Effector memory CD8-positive, alpha-beta T cell (primary cell): ENCODE results near the gene BACE2.

ENCODE experiments used
- ATAC-seq: fragments of 150-1000 bp; cut with Tn5 transposase; replicated peaks from 2 replicates; pipeline ENCODE4 v1.10.0; 2021; ENCODE audit warnings: mild to moderate bottlenecking, moderate library complexity
- DNase-seq, 3 experiments: peaks; one replicate each; pipeline ENCODE4 v3.0.0; 2021
- H3K27ac Mint-ChIP-seq, 2 donors: one replicate each; pipeline ENCODE4 v1.8.0; 2022; ENCODE audit warnings: mild to moderate bottlenecking in 2 of 2, mixed read lengths in 2 of 2, moderate library complexity in 2 of 2
- H3K27me3 Mint-ChIP-seq, 2 donors: one replicate each; pipeline ENCODE4 v1.8.0; 2022; ENCODE audit warnings: mixed read lengths in 2 of 2
- H3K36me3 Mint-ChIP-seq: one replicate; pipeline ENCODE4 v1.8.0; 2022; ENCODE audit warnings: mild to moderate bottlenecking, moderate library complexity, mixed read lengths; ENCODE audit not compliant: insufficient read depth
- H3K4me1 Mint-ChIP-seq, 2 donors: one replicate each; pipeline ENCODE4 v1.8.0; 2022; ENCODE audit warnings: low read depth in 2 of 2, mixed read lengths in 2 of 2
- H3K4me3 Mint-ChIP-seq, 2 donors: one replicate each; pipeline ENCODE4 v1.8.0; 2022; ENCODE audit warnings: mild to moderate bottlenecking in 2 of 2, mixed read lengths in 2 of 2, moderate library complexity in 2 of 2
- H3K9me3 Mint-ChIP-seq, 2 donors: one replicate each; pipeline ENCODE4 v1.8.0; 2022; ENCODE audit warnings: mixed read lengths in 2 of 2
- total RNA-seq, 9 experiments: gene quantifications; one replicate each; lab custom pipeline; 2026; lab: John Stamatoyannopoulos, UW

BACE2 gene
- 0 to 2.9 (median 0.30) reads per million in 9 experiments for total RNA-seq

DNA sequence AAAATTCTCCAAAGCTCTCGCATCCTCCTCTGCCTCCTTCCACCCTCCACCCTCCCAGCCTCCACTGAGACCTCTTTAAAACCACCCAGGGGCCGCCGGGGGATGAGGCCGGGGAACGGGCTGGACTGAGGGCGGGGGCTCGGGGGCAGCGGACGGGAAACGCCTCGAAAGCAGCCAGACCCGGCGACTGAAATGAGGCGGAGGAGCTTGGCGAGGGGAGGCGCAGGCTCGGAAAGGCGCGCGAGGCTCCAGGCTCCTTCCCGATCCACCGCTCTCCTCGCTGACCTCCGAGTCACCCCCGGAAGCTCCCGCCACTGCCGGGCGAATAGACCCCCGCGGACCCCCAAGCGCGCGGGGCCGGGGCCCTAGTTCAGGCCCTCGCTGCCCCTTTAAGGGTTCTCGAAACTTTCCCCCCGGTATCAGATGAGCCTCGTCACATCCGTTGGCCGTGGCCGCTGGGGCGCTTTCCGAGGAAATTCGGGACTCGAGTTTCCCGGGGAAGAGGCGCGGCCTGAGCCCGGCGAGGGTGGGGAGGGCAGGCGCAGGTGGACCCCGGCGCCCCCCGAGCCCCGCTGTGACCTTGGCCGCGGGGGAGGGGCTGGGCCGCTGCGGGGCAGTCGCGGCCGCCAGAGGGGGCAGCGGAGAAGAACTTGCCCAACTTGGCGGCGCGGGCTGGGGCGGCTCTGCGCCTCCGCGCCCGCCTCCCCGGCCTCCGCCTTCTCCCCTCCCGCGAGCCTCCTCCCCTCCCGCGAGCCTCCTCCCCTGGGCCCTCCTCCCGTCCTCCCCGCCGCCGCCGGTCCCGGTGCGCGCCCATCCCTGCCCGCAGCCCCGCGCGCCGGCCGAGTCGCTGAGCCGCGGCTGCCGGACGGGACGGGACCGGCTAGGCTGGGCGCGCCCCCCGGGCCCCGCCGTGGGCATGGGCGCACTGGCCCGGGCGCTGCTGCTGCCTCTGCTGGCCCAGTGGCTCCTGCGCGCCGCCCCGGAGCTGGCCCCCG is at the start of gene BACE2:
BACE2 (plus strand) TSS at position 813 of the 995 bp plus-strand sequence; CDS start at position 917, 104 bp downstream.
- Mint-ChIP-seq H3K36me3 (no peaks in the 10 kb centered on the region), H3K4me3 (peak within 1 kb of the TSS; percentile 66 to 75), H3K27me3 (peaks cover 48 to 76% of the 10 kb centered on the region in 2 donors), H3K9me3 (no peaks in the 10 kb centered on the region), H3K27ac (peak within 1 kb of the TSS in 1 of 2 donors; percentile 19), H3K4me1 (peaks cover 5% of the 10 kb centered on the region in 2 donors)
- ATAC-seq (peak; percentile 26), DNase-seq (no peak)

DNA sequence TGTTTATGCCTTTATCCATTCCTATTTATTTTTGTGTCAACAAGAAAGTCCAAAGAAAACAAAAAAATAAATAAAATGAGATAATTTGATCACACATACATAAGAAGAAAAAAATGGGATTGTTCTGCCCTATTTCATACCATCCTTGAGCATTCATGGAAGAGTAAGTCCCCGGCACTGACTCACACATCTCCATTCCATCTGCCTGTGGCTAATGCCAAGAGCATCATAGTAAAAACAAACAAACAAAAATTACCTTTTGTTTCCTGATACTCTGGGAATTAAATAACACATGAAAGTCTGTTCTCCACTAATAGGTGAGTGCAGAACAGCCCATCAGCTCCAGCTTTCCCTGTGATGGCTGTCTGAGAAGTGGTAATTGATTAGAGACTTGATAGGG is 48.1 kb upstream of the BACE2 start:
- ATAC-seq, result no peak
- no peaks in the 10 kb centered on the region for H3K4me1 Mint-ChIP-seq
- H3K9me3 Mint-ChIP-seq, result no peaks in the 10 kb centered on the region
- H3K27me3 Mint-ChIP-seq, result peaks cover 5 to 27% of the 10 kb centered on the region in 2 donors
- no peak overlapping the region for H3K27ac Mint-ChIP-seq
- no peak overlapping the region for H3K4me3 Mint-ChIP-seq
- H3K36me3 Mint-ChIP-seq, result no peaks in the 10 kb centered on the region
- DNase-seq, result no peak

DNA sequence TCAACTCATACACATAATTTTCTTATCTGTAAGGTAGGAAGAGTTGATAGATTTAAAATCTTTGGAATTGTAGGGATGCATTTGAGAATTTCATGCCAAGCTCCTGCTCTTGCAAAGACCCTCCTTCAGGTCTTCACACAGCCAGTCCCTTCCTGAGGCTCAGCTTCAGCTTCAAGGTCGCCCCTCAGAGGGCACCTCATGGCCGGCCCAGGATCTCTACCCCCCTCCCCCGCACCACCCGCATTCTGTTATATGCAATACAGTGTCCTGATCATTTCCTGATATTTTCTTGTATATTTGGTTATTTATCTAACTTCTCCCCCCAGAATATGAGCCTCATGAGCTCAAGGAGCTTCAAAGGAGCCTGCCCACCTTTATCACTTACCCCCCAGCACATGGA is 47.0 kb upstream of the BACE2 start:
- H3K9me3 Mint-ChIP-seq, result no peaks in the 10 kb centered on the region
- H3K27me3 Mint-ChIP-seq, result peaks cover 5 to 28% of the 10 kb centered on the region in 2 donors
- H3K36me3 Mint-ChIP-seq, result no peaks in the 10 kb centered on the region
- no peak for ATAC-seq
- no peaks in the 10 kb centered on the region for H3K4me1 Mint-ChIP-seq
- H3K27ac Mint-ChIP-seq, result no peak overlapping the region
- DNase-seq, result no peak
- H3K4me3 Mint-ChIP-seq, result no peak overlapping the region

DNA sequence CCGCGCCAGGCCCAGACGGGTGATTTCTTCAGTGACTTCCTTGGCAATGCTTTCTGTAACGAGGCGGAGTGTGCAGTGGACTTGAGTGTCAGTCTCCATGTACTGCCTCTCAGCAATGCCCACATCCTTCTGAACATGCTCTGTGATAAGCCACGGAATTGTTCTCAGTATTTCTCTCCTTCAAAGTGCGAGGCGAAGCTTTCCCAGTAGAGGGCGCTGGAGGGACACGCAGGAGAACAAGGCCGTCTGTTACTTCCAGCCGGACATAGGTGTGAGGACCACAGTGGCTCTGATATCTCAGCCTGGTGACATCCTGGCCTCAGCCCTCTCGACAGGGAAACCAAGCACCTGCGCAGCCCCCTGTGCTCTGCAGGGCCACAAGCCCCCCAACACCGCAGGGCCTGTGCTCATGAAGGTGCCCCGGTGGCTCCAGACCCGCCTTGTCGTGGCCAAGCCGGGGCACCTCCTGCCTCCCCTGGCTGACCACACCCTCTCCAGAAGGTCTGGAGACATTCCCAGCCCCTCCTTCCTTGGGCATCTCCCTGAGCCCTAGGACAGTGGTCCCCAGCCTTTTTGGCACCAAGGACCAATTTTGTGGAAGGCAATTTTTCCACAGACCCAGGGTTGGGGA is 46.1 kb upstream of the BACE2 start:
- no peak for ATAC-seq
- H3K9me3 Mint-ChIP-seq, result no peaks in the 10 kb centered on the region
- peak in 2 of 3 experiments; percentile 3 to 6 for DNase-seq
- H3K36me3 Mint-ChIP-seq, result no peaks in the 10 kb centered on the region
- no peaks in the 10 kb centered on the region for H3K4me1 Mint-ChIP-seq
- H3K27ac Mint-ChIP-seq, result no peak overlapping the region
- H3K4me3 Mint-ChIP-seq, result no peak overlapping the region
- peaks cover 10 to 30% of the 10 kb centered on the region in 2 donors for H3K27me3 Mint-ChIP-seq

DNA sequence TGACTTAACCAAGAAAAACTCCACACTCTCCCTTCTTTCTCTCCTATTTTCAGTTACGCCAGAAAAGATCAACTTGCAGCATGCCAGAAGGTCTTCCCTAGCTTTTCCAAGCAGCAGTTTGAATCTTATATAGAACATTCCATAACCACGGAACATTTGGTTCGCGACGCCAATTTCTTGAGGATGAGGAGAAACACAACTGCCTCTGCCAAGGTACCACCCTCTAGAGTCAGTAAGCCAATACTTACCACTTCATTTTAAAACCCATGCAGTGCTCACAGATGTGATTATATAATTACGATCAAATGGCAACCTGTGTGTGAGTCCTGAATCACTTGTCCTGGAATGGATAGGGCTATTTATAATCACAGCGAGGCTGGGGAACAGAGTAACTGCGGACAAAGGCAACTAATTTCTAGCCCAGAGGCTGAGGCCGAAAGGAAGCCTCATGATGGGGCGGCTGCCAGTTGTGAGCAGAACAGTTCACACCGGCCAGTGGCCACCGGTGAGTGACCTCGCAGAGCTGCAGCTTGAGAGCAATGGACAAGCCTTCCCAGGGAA is 43.2 kb upstream of the BACE2 start:
- ATAC-seq (no peak), DNase-seq (no peak)
- Mint-ChIP-seq H3K4me1 (no peaks in the 10 kb centered on the region), H3K36me3 (no peaks in the 10 kb centered on the region), H3K27ac (no peak overlapping the region), H3K27me3 (peaks cover 21 to 47% of the 10 kb centered on the region in 2 donors), H3K4me3 (no peak overlapping the region), H3K9me3 (peaks cover 2 to 9% of the 10 kb centered on the region in 2 donors)

DNA sequence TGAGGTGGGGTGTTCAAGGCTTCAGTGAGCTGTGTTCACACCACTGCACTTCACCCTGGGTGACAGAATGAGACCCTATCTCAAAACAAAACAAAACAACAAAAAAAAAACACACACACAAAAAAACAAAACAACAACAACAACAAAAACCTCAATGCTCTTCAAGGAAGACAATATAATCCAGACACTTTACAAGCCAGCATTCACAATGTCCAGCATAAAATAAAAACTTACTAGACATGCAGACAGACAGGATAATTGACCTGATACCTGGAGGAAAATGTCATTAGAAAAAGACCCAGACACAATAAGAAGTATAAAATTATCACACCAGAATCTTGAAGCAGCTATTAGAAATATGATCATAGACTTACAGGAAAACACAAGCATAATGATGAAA is 39.0 kb upstream of the BACE2 start:
- Mint-ChIP-seq H3K4me3 (no peak overlapping the region), H3K27me3 (peaks cover 20 to 41% of the 10 kb centered on the region in 2 donors), H3K36me3 (peaks cover 2% of the 10 kb centered on the region), H3K4me1 (no peaks in the 10 kb centered on the region), H3K9me3 (peaks cover 2 to 9% of the 10 kb centered on the region in 2 donors), H3K27ac (no peak overlapping the region)
- ATAC-seq, result no peak
- no peak for DNase-seq

DNA sequence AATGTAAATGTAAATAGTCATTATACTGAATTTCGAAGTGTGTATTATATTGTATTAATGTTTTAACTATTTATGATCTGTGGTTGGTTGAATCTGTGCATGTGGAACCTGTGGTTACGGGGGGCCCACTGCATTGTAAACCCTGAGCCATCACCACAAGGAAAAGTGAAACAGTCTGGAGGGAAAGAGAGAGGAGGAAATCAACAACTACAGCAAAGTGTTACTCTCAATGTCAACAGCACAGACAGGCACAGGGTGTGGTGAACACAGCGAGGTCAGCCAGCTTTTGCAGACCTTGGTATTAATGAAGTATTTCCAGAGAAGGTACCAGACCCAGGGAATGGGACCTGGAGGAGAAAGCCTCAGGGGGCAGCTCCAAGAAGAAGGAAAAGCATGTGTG is 37.1 kb upstream of the BACE2 start:
- ATAC-seq (no peak), DNase-seq (no peak)
- H3K27ac Mint-ChIP-seq, result no peak overlapping the region
- H3K4me1 Mint-ChIP-seq, result no peaks in the 10 kb centered on the region
- H3K9me3 Mint-ChIP-seq, result peaks cover 2 to 9% of the 10 kb centered on the region in 2 donors
- H3K36me3 Mint-ChIP-seq, result peaks cover 2% of the 10 kb centered on the region
- no peak overlapping the region for H3K4me3 Mint-ChIP-seq
- H3K27me3 Mint-ChIP-seq, result peaks cover 27 to 43% of the 10 kb centered on the region in 2 donors

DNA sequence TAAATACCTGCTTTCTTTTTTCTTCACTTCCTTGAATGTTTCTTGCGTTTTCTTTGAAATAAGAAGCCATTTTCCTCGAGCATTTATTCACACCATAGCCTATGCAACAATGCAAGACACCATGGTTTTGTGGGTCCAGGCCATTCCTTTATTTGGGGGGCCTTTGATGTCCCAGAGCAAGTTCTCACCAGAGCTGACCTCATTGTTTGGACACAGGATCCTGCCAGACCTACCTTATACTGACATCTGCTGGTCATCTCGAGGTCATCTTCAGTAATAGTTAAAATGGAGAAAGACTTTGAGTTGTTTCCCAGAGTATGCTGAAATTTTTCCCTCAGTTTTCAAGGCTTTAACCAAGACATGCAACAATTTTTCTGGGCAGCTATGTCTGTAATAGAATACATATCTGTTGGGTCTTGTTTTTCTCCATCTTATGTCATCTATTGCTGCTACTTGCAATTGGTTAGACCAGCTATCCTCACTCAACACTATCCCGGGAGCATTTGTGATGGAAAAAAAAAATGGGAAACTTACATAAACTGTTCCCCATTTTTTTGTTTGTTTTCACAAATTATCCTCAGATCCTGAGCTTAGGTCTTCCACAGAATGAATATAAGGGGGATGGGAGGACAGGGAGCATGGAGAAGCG is 34.0 kb upstream of the BACE2 start:
- H3K27ac Mint-ChIP-seq, result no peak overlapping the region
- no peaks in the 10 kb centered on the region for H3K4me1 Mint-ChIP-seq
- ATAC-seq (no peak), DNase-seq (no peak)
- peaks cover 2% of the 10 kb centered on the region for H3K36me3 Mint-ChIP-seq
- peaks cover 24 to 30% of the 10 kb centered on the region in 2 donors for H3K27me3 Mint-ChIP-seq
- H3K9me3 Mint-ChIP-seq, result peaks cover 0 to 6% of the 10 kb centered on the region in 2 donors
- no peak overlapping the region for H3K4me3 Mint-ChIP-seq

DNA sequence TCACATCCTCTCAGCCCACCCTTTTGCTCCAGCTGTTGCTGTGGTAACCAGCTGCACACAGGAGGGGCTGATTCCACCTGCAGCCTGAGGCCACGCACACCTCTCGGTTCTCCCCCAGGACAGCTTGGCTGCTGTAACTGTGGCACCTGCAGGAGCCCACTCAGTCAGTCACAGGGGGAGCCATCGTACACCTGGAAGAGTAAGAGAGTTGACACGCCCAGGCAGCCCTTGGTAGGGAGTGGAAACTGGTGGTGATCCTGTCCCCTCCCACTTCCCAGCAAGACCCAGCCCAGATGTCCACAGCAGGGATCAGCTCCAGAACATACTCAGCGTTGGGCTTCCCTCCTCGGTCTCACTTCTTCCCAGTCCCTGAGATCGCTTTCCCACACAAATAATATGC is 32.2 kb upstream of the BACE2 start:
- no peak for ATAC-seq
- DNase-seq, result no peak
- H3K4me1 Mint-ChIP-seq, result no peaks in the 10 kb centered on the region
- H3K27ac Mint-ChIP-seq, result no peak overlapping the region
- no peaks in the 10 kb centered on the region for H3K9me3 Mint-ChIP-seq
- no peak overlapping the region for H3K4me3 Mint-ChIP-seq
- H3K27me3 Mint-ChIP-seq, result peaks cover 18 to 30% of the 10 kb centered on the region in 2 donors
- peaks cover 2% of the 10 kb centered on the region for H3K36me3 Mint-ChIP-seq

DNA sequence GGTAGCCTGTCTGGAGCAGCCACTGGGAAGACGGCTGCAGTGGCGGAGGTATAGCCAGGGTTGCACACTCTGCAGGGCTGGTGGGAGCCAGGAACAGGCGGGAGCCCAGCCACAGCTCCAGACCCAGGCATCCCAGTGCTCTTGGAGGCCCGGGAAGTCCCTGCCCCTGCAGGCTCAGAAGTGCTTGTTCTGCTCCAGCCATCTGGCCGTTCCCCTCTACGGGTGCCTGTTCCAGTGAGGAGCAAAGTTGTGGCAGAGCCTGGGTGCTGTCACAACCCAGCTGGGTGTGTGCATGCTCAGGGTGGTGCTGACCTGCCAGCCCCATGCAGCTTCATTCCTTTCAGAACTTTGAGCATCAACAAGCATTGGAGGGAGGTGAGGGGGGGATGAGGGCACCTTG is 31.7 kb upstream of the BACE2 start:
- Mint-ChIP-seq H3K4me3 (no peak overlapping the region), H3K9me3 (no peaks in the 10 kb centered on the region), H3K27ac (no peak overlapping the region), H3K36me3 (peaks cover 2% of the 10 kb centered on the region), H3K4me1 (no peaks in the 10 kb centered on the region), H3K27me3 (peaks cover 18 to 30% of the 10 kb centered on the region in 2 donors)
- ATAC-seq (no peak), DNase-seq (no peak)

DNA sequence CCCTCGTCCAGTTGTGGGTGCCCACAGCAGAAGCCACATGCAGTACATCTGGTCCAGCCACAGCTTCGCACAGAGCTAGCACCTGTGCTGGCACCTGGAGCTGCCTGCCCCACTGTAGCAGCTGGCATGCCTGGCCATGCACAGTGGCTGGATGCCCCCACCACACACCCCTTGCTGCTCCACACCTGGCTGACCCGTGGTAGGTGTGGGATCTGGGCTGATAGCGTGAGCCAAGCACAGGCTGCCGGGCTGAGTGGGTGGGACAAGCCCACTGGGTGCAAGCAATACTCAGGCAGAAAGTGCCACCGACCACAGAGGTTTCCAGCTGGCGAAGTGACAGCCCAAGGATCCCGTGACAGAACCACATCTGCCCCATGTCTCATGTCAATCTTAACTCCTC is 30.6 kb upstream of the BACE2 start:
- H3K27ac Mint-ChIP-seq, result no peak overlapping the region
- H3K4me3 Mint-ChIP-seq, result no peak overlapping the region
- H3K9me3 Mint-ChIP-seq, result no peaks in the 10 kb centered on the region
- peaks cover 14 to 22% of the 10 kb centered on the region in 2 donors for H3K27me3 Mint-ChIP-seq
- ATAC-seq (no peak), DNase-seq (no peak)
- H3K36me3 Mint-ChIP-seq, result no peaks in the 10 kb centered on the region
- no peaks in the 10 kb centered on the region for H3K4me1 Mint-ChIP-seq

DNA sequence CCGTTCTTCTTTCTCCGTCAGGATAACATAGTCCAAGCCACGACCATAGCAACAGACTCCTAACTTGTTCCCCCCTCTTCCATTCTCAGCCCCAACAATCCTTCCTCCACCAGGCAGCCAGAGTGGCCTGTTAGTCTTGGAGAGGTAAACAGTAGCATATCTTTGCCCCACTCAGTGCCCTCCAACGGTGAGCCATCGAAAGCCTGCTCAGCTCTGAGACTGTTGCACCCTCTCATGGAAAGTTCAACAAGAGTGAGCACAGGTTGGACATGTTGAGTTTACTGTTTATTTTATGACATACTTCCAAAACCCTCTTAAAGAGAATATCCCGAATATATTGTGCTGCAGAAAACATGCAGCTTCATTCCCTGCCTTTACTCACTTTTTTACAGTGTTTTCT is 30.1 kb upstream of the BACE2 start:
- H3K36me3 Mint-ChIP-seq, result no peaks in the 10 kb centered on the region
- H3K9me3 Mint-ChIP-seq, result no peaks in the 10 kb centered on the region
- H3K4me3 Mint-ChIP-seq, result no peak overlapping the region
- no peak for DNase-seq
- H3K4me1 Mint-ChIP-seq, result no peaks in the 10 kb centered on the region
- H3K27me3 Mint-ChIP-seq, result peaks cover 14 to 23% of the 10 kb centered on the region in 2 donors
- H3K27ac Mint-ChIP-seq, result no peak overlapping the region
- ATAC-seq, result no peak

DNA sequence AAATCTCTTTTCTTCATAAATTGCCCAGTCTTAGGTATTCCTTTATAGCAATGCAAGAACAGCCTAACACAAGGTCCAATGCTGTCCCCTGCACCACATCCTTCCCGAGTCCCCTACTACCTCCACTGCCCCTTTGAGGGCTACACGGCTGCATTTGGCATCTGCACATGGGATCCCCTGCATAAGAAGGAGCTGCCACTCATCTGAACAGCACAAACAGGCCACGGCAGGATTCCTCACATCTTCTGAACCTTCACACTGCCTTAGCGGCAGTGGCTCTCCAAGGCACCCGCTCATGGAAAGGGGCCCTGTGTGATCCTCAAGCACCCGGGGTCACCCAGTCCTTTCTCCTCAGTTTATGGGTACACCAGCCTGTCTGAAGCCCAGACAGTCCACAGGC is 29.2 kb upstream of the BACE2 start:
- Mint-ChIP-seq H3K27ac (no peak overlapping the region), H3K4me3 (no peak overlapping the region), H3K36me3 (no peaks in the 10 kb centered on the region), H3K27me3 (peaks cover 14 to 31% of the 10 kb centered on the region in 2 donors), H3K9me3 (no peaks in the 10 kb centered on the region), H3K4me1 (no peaks in the 10 kb centered on the region)
- DNase-seq (no peak), ATAC-seq (no peak)
